ENCODE measurements around the gene GAS2L2. TPM values are rescaled to one million over a fixed set of nuclear protein-coding genes. Genes with fewer than 3 reads are reported as not detected.

Gene GAS2L2
- total and polyA plus RNA-seq, 2 donors (not counting 1 experiment from before 2014, with no cell fraction given) = 0.09 to 0.17 TPM

- no peak overlapping the region for H3K27ac ChIP-seq (ENCODE audit: low read length in 2 of 2)
- Mint-ChIP-seq H3K9me3 (ENCODE audit: insufficient read depth) (no peaks in the 10 kb centered on the region), H3K27me3 (peaks cover 35% of the 10 kb centered on the region), H3K27ac (no peak overlapping the region), H3K4me3 (peak overlapping the region; percentile 19), H3K4me1 (peaks cover 7% of the 10 kb centered on the region)
- no peak overlapping the region for H3K4me3 ChIP-seq (ENCODE audit: control extremely low read depth in 1 of 5, extremely low read depth in 1 of 5, insufficient read depth in 1 of 5, low read depth in 2 of 5, low read length in 4 of 5)
- POLR2A ChIA-PET = no interaction called here
- peaks cover 0 to 12% (median 0%) of the 10 kb centered on the region in 3 donors for H3K9me3 ChIP-seq (ENCODE audit: control extremely low read depth in 1 of 3, control insufficient read depth in 2 of 3, insufficient read depth in 1 of 3, low read length in 2 of 3)
- H3K9ac ChIP-seq (ENCODE audit: low read length) = no peak overlapping the region
- TF ChIP-seq EZH2 (IDR thresholded peaks at IDR 0.05; ENCODE audit: borderline replicate concordance, insufficient read depth, low read depth, low read length, poor library complexity, severe bottlenecking) (no peak), CTCF (IDR thresholded peaks at IDR 0.05) (no peak)
- CTCF ChIA-PET = no interaction called here
- WGBS (ENCODE audit: insufficient coverage) = 24% methylated on average over 69 of the region's 73 CpGs
- peaks cover 0 to 5% of the 10 kb centered on the region in 2 donors for H3K4me1 ChIP-seq (ENCODE audit: control insufficient read depth in 2 of 2, insufficient read depth in 2 of 2, low read length in 2 of 2)
- H3K79me2 ChIP-seq (ENCODE audit: control insufficient read depth, insufficient read depth, low read length) = no peaks in the 10 kb centered on the region
- intact Hi-C loops (cut with micrococcal nuclease) = no loop called here
- DNase-seq = no peak
- peak overlapping the region; percentile 51 for H3K4me2 ChIP-seq (replicated peaks; ENCODE audit: low read depth, low read length, poor library complexity, severe bottlenecking)
- H3K36me3 ChIP-seq (replicated peaks in 1 of 2; ENCODE audit: control extremely low read depth in 1 of 2, control insufficient read depth in 1 of 2, extremely low read depth in 1 of 2, insufficient read depth in 2 of 2, low read length in 1 of 2) = no peaks in the 10 kb centered on the region
- no peaks in the 10 kb centered on the region for H4K20me1 ChIP-seq (ENCODE audit: control insufficient read depth, insufficient read depth, low read length, poor library complexity, severe bottlenecking)
- H2AFZ ChIP-seq (ENCODE audit: insufficient read depth, low read depth, low read length, poor library complexity, severe bottlenecking) = no peak overlapping the region
- peaks cover 0 to 31% (median 6%) of the 10 kb centered on the region in 4 experiments for H3K27me3 ChIP-seq (replicated peaks in 1 of 4; ENCODE audit: control extremely low read depth in 1 of 4, control insufficient read depth in 3 of 4, insufficient read depth in 4 of 4, low read length in 3 of 4)
- no peak for ATAC-seq (ENCODE audit: low read depth)
Observed at GRCh38 chr17:35740997-35741931, 11.8 kb downstream of the GAS2L2 start.

GRCh38 chr17:35740216-35740615, 12.8 kb downstream of the GAS2L2 start:
- peaks cover 7% of the 10 kb centered on the region for H3K4me1 Mint-ChIP-seq
- no peaks in the 10 kb centered on the region for H3K79me2 ChIP-seq (ENCODE audit: control insufficient read depth, insufficient read depth, low read length)
- no peaks in the 10 kb centered on the region for H3K9me3 Mint-ChIP-seq (ENCODE audit: insufficient read depth)
- peaks cover 35% of the 10 kb centered on the region for H3K27me3 Mint-ChIP-seq
- peaks cover 0 to 5% of the 10 kb centered on the region in 2 donors for H3K4me1 ChIP-seq (ENCODE audit: control insufficient read depth in 2 of 2, insufficient read depth in 2 of 2, low read length in 2 of 2)
- intact Hi-C loops (cut with micrococcal nuclease) = no loop called here
- no peak overlapping the region for H3K9ac ChIP-seq (ENCODE audit: low read length)
- no peak overlapping the region for H3K27ac ChIP-seq (ENCODE audit: low read length in 2 of 2)
- H3K4me2 ChIP-seq (replicated peaks; ENCODE audit: low read depth, low read length, poor library complexity, severe bottlenecking) = no peak overlapping the region
- no peak overlapping the region for H3K4me3 ChIP-seq (ENCODE audit: control extremely low read depth in 1 of 5, extremely low read depth in 1 of 5, insufficient read depth in 1 of 5, low read depth in 2 of 5, low read length in 4 of 5)
- no peak overlapping the region for H3K4me3 Mint-ChIP-seq
- CTCF ChIA-PET = interaction anchor here (1.0 kb wide), 1 partner anchor 12 kb away, joined by 3 read pairs; no protein-coding TSS in a partner anchor
- TF ChIP-seq EZH2 (IDR thresholded peaks at IDR 0.05; ENCODE audit: borderline replicate concordance, insufficient read depth, low read depth, low read length, poor library complexity, severe bottlenecking) (no peak), CTCF (IDR thresholded peaks at IDR 0.05) (no peak)
- ATAC-seq (ENCODE audit: low read depth) (no peak), DNase-seq (no peak)
- no peaks in the 10 kb centered on the region for H3K36me3 ChIP-seq (replicated peaks in 1 of 2; ENCODE audit: control extremely low read depth in 1 of 2, control insufficient read depth in 1 of 2, extremely low read depth in 1 of 2, insufficient read depth in 2 of 2, low read length in 1 of 2)
- peaks cover 0 to 28% (median 6%) of the 10 kb centered on the region in 4 experiments for H3K27me3 ChIP-seq (replicated peaks in 1 of 4; ENCODE audit: control extremely low read depth in 1 of 4, control insufficient read depth in 3 of 4, insufficient read depth in 4 of 4, low read length in 3 of 4)
- no peak overlapping the region for H3K27ac Mint-ChIP-seq
- POLR2A ChIA-PET = no interaction called here
- H4K20me1 ChIP-seq (ENCODE audit: control insufficient read depth, insufficient read depth, low read length, poor library complexity, severe bottlenecking) = no peaks in the 10 kb centered on the region
- WGBS (ENCODE audit: insufficient coverage) = 97% methylated on average over 7 of the region's 7 CpGs
- peaks cover 0 to 12% (median 0%) of the 10 kb centered on the region in 3 donors for H3K9me3 ChIP-seq (ENCODE audit: control extremely low read depth in 1 of 3, control insufficient read depth in 2 of 3, insufficient read depth in 1 of 3, low read length in 2 of 3)
- H2AFZ ChIP-seq (ENCODE audit: insufficient read depth, low read depth, low read length, poor library complexity, severe bottlenecking) = no peak overlapping the region
